Measurements from ENCODE around the gene GRK3. TPM values are rescaled to one million over a fixed set of nuclear protein-coding genes. Genes with fewer than 3 reads are reported as not detected.
A peak's percentile ranks its signal among the peaks of the same experiment; 100 is the strongest.
"Not testable (repeated sequence)": the region's sequence is repeated elsewhere in the genome, so short reads cannot be mapped to it uniquely, and the experiment has no call there.

GRK3 gene
- total RNA-seq, 1 donor from 2014 or later, result 3.8 TPM

DNA sequence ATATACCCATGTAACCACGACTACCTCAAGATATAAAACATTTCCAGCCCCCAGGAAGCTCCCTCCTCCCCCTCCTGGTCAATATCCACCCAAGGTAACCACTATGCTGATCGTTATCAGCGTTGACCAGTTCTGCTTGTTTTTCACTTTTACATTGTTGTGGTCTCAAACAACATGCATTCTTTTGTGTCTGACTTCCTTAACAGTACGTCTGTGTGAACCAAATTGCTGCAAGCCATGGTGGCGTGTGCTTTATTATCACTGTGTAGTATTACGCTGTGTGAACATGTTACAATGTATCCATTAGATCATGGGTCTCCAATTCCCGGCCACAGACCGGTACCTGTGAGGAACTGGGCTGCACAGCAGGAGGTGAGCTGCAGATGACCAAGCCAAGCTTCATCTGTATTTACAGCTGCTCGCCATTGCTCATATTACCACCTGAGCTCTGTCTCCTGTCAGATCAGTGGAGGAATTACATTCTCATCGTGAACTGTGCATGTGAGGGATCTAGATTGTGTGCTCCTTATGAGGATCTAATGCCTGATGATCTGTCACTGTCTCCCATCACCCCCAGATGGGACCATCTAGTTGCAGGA is 15.5 kb upstream of the GRK3 start:
- no peak overlapping the region for H3K4me3 ChIP-seq
- TF ChIP-seq, protein P1, sequence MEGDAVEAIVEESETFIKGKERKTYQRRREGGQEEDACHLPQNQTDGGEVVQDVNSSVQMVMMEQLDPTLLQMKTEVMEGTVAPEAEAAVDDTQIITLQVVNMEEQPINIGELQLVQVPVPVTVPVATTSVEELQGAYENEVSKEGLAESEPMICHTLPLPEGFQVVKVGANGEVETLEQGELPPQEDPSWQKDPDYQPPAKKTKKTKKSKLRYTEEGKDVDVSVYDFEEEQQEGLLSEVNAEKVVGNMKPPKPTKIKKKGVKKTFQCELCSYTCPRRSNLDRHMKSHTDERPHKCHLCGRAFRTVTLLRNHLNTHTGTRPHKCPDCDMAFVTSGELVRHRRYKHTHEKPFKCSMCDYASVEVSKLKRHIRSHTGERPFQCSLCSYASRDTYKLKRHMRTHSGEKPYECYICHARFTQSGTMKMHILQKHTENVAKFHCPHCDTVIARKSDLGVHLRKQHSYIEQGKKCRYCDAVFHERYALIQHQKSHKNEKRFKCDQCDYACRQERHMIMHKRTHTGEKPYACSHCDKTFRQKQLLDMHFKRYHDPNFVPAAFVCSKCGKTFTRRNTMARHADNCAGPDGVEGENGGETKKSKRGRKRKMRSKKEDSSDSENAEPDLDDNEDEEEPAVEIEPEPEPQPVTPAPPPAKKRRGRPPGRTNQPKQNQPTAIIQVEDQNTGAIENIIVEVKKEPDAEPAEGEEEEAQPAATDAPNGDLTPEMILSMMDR (IDR thresholded peaks at IDR 0.05; ENCODE audit: borderline replicate concordance), result no peak
- H3K4me1 ChIP-seq, result peaks cover 7% of the 10 kb centered on the region
- no peak overlapping the region for H3K27ac ChIP-seq (replicated peaks)
- intact Hi-C loops (cut with micrococcal nuclease), result no loop called here
- DNase-seq, result no peak
- no peaks in the 10 kb centered on the region for H3K27me3 ChIP-seq (ENCODE audit: low read depth)
- peaks cover 10% of the 10 kb centered on the region for H3K9me3 ChIP-seq (replicated peaks)
- H3K36me3 ChIP-seq, result no peaks in the 10 kb centered on the region

DNA sequence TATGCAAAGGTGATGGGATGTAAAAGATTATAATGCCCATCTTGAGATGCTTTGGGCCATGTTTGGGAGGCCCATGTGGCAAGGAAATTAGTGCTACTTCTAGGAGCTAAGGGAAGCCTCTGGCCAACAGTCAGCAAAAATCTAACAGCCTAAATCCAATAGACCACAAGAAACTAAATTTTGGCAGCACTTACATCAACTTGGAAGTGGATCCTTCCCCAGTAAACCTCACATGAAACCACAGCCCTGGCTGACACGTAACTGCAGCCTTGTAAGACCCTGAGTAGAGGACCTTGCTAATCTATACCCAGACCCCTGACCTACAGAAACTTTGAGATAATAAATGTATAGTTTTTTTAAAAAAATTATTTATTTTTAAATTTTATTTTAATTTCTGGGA is 13.1 kb upstream of the GRK3 start:
- DNase-seq, result no peak
- H3K27me3 ChIP-seq (ENCODE audit: low read depth), result no peaks in the 10 kb centered on the region
- H3K36me3 ChIP-seq, result no peaks in the 10 kb centered on the region
- H3K27ac ChIP-seq (replicated peaks), result no peak overlapping the region
- TF ChIP-seq, protein P1 (IDR thresholded peaks at IDR 0.05; ENCODE audit: borderline replicate concordance), result no peak
- peaks cover 12% of the 10 kb centered on the region for H3K4me1 ChIP-seq
- no peak overlapping the region for H3K4me3 ChIP-seq
- intact Hi-C loops (cut with micrococcal nuclease), result no loop called here
- peaks cover 10% of the 10 kb centered on the region for H3K9me3 ChIP-seq (replicated peaks)

DNA sequence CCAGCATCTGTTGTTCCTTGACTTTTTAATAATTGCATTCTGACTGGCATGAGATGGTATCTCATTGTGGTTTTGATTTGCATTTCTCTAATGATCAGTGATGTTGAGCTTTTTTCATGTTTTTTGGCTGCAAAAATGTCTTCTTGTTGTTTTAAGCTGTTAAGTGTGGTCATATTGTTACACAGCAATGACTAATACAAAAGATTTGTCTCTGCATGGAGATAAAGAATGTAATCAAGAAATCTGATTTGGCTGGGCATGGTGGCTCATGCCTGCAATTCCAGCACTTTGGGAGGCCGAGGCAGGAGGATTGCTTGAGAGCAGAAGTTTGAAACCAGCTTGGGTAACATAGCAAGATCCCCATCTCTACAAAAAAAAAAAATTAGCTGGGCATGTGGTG is 12.1 kb upstream of the GRK3 start:
- H3K27me3 ChIP-seq (ENCODE audit: low read depth); intact Hi-C loops (cut with micrococcal nuclease): not testable (repeated sequence)

DNA sequence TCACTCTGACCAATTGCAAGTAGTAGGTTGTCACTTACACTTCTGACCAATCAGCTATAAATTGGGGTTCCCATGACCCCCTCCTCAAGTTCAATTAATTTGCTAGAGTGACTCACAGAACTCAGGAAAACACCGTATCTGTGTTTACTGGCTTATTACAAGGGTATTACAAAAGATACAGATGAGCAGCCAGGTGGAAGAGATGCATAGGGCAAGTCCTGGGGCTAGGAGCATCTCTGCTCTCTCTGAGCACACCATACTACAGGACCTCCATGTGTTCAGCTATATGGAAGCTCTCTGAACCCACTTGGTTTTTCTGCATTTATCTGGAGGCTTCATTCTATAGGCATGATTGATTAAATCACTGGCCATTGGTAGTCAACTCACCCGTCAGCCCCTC is 11.3 kb upstream of the GRK3 start:
- Histone ChIP-seq H3K27me3 (ENCODE audit: low read depth) (no peaks in the 10 kb centered on the region), H3K9me3 (replicated peaks) (peaks cover 10% of the 10 kb centered on the region), H3K36me3 (no peaks in the 10 kb centered on the region), H3K27ac (replicated peaks) (no peak overlapping the region), H3K4me1 (peaks cover 12% of the 10 kb centered on the region), H3K4me3 (no peak overlapping the region)
- no peak for DNase-seq
- TF ChIP-seq, protein P1 (IDR thresholded peaks at IDR 0.05; ENCODE audit: borderline replicate concordance), result no peak
- intact Hi-C loops (cut with micrococcal nuclease), result no loop called here

More for the DNA sequence above, 12.1 kb upstream of the GRK3 start:
- H3K27ac ChIP-seq (replicated peaks); H3K4me3 ChIP-seq; H3K9me3 ChIP-seq (replicated peaks); H3K36me3 ChIP-seq; DNase-seq: not testable (repeated sequence)
- peaks cover 12% of the 10 kb centered on the region for H3K4me1 ChIP-seq

DNA sequence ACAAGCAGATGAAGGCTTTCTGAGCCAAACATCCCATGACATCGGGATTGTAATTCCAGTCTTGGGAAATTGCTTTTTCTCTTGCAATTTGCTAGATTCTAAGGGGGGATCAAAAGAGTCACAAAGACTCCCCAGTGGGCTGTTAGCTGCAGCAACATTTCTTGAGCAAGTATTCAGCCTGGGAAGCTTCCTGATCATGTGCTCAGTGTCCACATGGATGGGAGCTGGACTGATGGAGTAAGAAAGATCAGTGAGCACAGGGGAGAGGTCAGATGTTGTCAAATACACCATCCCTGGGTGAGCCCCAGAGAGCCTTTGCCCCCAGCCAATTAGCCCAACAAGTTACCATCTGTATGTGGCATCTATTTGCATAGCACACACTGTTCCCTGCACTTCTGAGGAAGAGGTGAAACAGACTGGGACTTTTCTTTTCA is 10.2 kb upstream of the GRK3 start:
- no peak overlapping the region for H3K27ac ChIP-seq (replicated peaks)
- H3K4me3 ChIP-seq, result no peak overlapping the region
- TF ChIP-seq, protein P1 (IDR thresholded peaks at IDR 0.05; ENCODE audit: borderline replicate concordance), result no peak
- peaks cover 10% of the 10 kb centered on the region for H3K9me3 ChIP-seq (replicated peaks)
- peaks cover 12% of the 10 kb centered on the region for H3K4me1 ChIP-seq
- intact Hi-C loops (cut with micrococcal nuclease), result no loop called here
- no peaks in the 10 kb centered on the region for H3K27me3 ChIP-seq (ENCODE audit: low read depth)
- H3K36me3 ChIP-seq, result no peaks in the 10 kb centered on the region
- no peak for DNase-seq

DNA sequence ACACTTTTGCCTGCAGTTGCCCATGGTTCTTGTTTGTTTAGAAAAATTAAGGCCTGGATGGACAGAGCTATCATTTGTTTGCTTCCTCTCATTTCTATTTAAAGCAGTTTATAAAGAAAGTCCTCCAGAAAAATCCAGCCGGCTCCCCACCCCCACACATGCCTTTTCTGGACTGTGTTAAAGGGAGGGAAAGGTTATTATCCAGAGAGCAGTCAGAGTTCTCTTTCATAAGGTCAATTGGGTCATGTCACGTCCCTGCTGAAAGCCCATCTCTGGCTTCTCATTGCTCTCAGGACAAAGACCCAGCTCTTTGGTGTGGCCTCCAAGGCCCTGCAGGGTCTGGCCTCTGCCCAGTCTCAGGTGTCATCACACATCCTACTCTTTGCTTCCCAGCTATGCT is 9.8 kb upstream of the GRK3 start:
- TF ChIP-seq, protein P1 (IDR thresholded peaks at IDR 0.05; ENCODE audit: borderline replicate concordance), result no peak
- no peaks in the 10 kb centered on the region for H3K27me3 ChIP-seq (ENCODE audit: low read depth)
- peak overlapping the region; percentile 36 for H3K27ac ChIP-seq (replicated peaks)
- no peaks in the 10 kb centered on the region for H3K36me3 ChIP-seq
- H3K4me3 ChIP-seq, result no peak overlapping the region
- peaks cover 12% of the 10 kb centered on the region for H3K4me1 ChIP-seq
- intact Hi-C loops (cut with micrococcal nuclease), result no loop called here
- peaks cover 10% of the 10 kb centered on the region for H3K9me3 ChIP-seq (replicated peaks)
- no peak for DNase-seq
